IMR-90 (cell line): ENCODE results near the gene SLC9A9. TPM values are rescaled to one million over a fixed set of nuclear protein-coding genes. Genes with fewer than 3 reads are reported as not detected.

Experiments used
- polyA plus RNA-seq, 3 experiments: library from polyadenylated mRNA; depleted of rRNA; stranded (reverse); fragments of >200 nt; gene quantifications; 2 replicates each; pipeline ENCODE4 v1.2.3, GENCODE V29; 2012; ENCODE audit warnings: low replicate concordance in 1 of 3
- total RNA-seq: library from RNA; depleted of rRNA; stranded (reverse); fragments of >200 nt; gene quantifications from 2 replicates; pipeline ENCODE4 v1.2.3, GENCODE V29; 2012; rRNA removed

Gene SLC9A9
- total and polyA plus RNA-seq, 2 of the 4 experiments (the other 2 are of a cell fraction), result 1.4 to 2.3 TPM

Other genes with a start within 250 kb of the SLC9A9 start
- gene DIPK2A, start 123.4 kb upstream of the SLC9A9 start, total RNA-seq, result 14.0 and 31.7 TPM in 2 replicates
- gene DIPK2A, start 123.4 kb upstream of the SLC9A9 start, polyA plus RNA-seq (2012; rRNA removed), result 9.3 and 15.5 TPM in 2 replicates